GM12892 (cell line): ENCODE results near the gene RASSF4.

Experiments used
- POLR2A ChIP-seq: IDR thresholded peaks from 2 replicates; pipeline ENCODE4 v1.6.1; 2011; ENCODE audit warnings: low read depth, low read length, control low read depth
- TAF1 ChIP-seq: IDR thresholded peaks from 2 replicates; pipeline ENCODE4 v1.6.1; 2011; ENCODE audit warnings: low read depth, mild to moderate bottlenecking, control low read depth, low read length, borderline replicate concordance

GRCh38 chr10:44931621-44932516 is 27.7 kb upstream of the RASSF4 start:
- TF ChIP-seq TAF1: no peak
- no peak for TF ChIP-seq POLR2A
